GM12878 (cell line): ENCODE measurements around the gene LRGUK.

Source experiments
- MYC ChIP-seq: IDR thresholded peaks from 2 replicates; pipeline ENCODE4 v1.6.1; 2011; ENCODE audit warnings: mild to moderate bottlenecking, low read length, moderate library complexity, inconsistent platforms; ENCODE audit not compliant: insufficient read depth, insufficient replicate concordance, insufficient read length, severe bottlenecking
- POLR2AphosphoS5 ChIP-seq: IDR thresholded peaks from 2 replicates; pipeline ENCODE4 v1.6.1; 2011; ENCODE audit warnings: mild to moderate bottlenecking, low read length, inconsistent platforms
- RAD51 ChIP-seq: fragments of 450-650 bp; IDR thresholded peaks from 2 replicates; pipeline ENCODE4 v1.6.1; 2016; ENCODE audit warnings: moderate library complexity, mild to moderate bottlenecking, inconsistent platforms
- TF ChIP-seq, protein P1 (sequence below): IDR thresholded peaks from 2 replicates; pipeline ENCODE4 v1.6.1; 2011; ENCODE audit warnings: low read depth, mild to moderate bottlenecking, low read length, moderate library complexity, borderline replicate concordance; ENCODE audit errors: extremely low read depth
- TF ChIP-seq, protein P2 (sequence below), 3 experiments: IDR thresholded peaks in 2 of 3; conservative IDR thresholded peaks in 1 of 3; 2 replicates each; pipeline ENCODE4 v1.5.1; 2011; ENCODE audit warnings: low read depth in 3 of 3, low read length in 3 of 3, mild to moderate bottlenecking in 3 of 3, control low read depth in 2 of 3, moderate library complexity in 2 of 3, inconsistent platforms in 1 of 3, mixed read lengths in 1 of 3; ENCODE audit not compliant: control insufficient read depth in 2 of 3, insufficient read depth in 1 of 3; ENCODE audit errors: extremely low read depth in 1 of 3
- TF ChIP-seq, protein P3 (sequence below): IDR thresholded peaks from 2 replicates; pipeline ENCODE4 v1.6.1; 2012; ENCODE audit warnings: mild to moderate bottlenecking, low read depth, low read length

DNA sequence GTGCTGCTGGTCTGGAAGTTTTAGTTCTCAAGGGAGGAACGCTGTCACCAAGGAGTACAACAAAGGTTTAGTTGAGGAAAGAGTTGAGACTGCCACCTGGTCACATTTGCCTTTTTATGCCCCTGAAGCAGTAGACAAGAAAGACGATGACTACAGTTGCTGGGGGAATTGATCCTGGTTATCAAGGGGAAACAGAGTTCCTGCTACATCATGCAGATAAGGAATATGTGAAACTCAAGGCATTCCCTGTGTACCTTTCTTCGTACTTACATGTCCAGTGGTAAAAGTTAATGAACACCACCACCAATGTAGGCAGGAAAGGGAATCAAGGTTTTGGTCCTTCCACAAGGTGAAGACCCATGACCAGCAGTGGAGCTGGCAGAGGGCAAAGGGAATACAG is 157.8 kb downstream of the LRGUK start:
- TF ChIP-seq, protein P1, sequence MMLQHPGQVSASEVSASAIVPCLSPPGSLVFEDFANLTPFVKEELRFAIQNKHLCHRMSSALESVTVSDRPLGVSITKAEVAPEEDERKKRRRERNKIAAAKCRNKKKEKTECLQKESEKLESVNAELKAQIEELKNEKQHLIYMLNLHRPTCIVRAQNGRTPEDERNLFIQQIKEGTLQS, result no peak
- TF ChIP-seq, protein P2, sequence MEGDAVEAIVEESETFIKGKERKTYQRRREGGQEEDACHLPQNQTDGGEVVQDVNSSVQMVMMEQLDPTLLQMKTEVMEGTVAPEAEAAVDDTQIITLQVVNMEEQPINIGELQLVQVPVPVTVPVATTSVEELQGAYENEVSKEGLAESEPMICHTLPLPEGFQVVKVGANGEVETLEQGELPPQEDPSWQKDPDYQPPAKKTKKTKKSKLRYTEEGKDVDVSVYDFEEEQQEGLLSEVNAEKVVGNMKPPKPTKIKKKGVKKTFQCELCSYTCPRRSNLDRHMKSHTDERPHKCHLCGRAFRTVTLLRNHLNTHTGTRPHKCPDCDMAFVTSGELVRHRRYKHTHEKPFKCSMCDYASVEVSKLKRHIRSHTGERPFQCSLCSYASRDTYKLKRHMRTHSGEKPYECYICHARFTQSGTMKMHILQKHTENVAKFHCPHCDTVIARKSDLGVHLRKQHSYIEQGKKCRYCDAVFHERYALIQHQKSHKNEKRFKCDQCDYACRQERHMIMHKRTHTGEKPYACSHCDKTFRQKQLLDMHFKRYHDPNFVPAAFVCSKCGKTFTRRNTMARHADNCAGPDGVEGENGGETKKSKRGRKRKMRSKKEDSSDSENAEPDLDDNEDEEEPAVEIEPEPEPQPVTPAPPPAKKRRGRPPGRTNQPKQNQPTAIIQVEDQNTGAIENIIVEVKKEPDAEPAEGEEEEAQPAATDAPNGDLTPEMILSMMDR (IDR thresholded peaks at IDR 0.05 in 2 of 3, conservative IDR thresholded peaks at IDR 0.05 in 1 of 3; ENCODE audit: control insufficient read depth in 2 of 3, extremely low read depth in 1 of 3, insufficient read depth in 1 of 3, low read depth in 3 of 3, low read length in 3 of 3), result no peak
- TF ChIP-seq, protein P3, sequence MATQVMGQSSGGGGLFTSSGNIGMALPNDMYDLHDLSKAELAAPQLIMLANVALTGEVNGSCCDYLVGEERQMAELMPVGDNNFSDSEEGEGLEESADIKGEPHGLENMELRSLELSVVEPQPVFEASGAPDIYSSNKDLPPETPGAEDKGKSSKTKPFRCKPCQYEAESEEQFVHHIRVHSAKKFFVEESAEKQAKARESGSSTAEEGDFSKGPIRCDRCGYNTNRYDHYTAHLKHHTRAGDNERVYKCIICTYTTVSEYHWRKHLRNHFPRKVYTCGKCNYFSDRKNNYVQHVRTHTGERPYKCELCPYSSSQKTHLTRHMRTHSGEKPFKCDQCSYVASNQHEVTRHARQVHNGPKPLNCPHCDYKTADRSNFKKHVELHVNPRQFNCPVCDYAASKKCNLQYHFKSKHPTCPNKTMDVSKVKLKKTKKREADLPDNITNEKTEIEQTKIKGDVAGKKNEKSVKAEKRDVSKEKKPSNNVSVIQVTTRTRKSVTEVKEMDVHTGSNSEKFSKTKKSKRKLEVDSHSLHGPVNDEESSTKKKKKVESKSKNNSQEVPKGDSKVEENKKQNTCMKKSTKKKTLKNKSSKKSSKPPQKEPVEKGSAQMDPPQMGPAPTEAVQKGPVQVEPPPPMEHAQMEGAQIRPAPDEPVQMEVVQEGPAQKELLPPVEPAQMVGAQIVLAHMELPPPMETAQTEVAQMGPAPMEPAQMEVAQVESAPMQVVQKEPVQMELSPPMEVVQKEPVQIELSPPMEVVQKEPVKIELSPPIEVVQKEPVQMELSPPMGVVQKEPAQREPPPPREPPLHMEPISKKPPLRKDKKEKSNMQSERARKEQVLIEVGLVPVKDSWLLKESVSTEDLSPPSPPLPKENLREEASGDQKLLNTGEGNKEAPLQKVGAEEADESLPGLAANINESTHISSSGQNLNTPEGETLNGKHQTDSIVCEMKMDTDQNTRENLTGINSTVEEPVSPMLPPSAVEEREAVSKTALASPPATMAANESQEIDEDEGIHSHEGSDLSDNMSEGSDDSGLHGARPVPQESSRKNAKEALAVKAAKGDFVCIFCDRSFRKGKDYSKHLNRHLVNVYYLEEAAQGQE, result no peak
- TF ChIP-seq RAD51 (no peak), MYC (no peak), POLR2AphosphoS5 (no peak)
